Ramos (cell line): Measurements from ENCODE around the gene KATNB1.
"Not testable (repeated sequence)": the region's sequence is repeated elsewhere in the genome, so short reads cannot be mapped to it uniquely, and the experiment has no call there.

ENCODE experiments used
- in situ Hi-C: fragments of 300-500 bp; cut with MboI; formaldehyde crosslinking; loops from one replicate; pipeline ENCODE4 v1.14.3; 2022; ENCODE audit warnings: low sequenced_read_pairs; ENCODE audit not compliant: unreplicated experiment

KATNB1 gene

DNA sequence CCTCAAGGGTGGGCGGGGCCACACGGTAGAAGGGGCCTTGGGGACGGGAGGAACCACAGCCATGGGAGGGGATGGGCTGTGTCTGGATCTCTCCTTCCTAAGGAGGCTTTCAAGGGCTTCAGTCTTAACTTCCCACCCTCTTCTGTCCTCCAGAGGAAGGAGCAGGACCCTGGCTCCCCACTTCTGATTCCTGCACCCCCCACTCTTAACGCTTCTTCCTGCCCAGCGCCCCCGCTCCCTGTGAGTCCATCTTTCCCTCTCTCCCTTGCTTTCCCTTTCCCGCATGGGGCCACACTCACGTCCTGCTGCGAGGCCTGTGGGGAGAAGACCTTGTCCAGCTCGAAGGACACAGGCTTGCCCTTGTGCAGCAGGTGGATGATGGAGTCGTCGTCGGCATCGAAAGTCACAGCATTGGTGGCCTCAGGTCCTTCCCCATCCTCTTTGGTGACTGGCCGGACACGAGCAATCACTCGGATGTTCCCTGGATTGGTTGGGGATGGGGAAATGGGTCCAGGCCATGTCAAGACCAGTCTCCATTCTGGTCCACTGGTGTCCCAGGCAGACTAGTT lies 29.7 kb downstream of the KATNB1 start:
- in situ Hi-C loops, result no loop called here

GRCh38 chr16:57766714-57767348 lies 31.3 kb downstream of the KATNB1 start:
- in situ Hi-C loops, result no loop called here

DNA sequence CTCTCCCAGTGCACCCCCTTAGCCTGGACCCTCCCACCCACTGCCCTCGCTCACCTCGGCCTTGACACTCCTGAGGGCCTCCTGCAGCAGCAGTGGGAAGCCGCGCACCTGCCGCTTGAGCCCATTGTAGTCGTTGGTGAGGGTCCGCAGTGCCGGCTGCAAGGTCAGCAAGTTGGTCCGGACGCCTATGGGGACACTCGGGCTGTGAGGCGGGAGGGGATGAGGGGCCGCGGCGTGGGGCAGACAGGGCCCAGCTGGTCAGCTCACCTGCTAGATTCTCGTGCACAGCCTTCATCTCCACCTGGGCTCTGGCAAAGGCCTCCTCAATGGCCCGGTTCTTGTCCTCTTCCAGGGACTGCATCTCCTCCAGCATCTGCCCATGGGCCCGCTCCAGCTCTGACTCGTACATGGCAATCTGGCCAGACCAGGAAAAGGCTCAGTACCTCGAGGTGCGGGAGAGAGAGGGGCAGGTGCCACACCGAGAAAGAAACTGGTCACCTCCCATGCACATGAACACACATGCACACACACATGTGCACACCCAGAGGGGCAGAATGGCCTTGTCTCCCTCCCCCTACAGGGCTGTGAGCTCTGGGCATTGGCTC lies 34.1 kb downstream of the KATNB1 start:
- in situ Hi-C loops, result no loop called here

GRCh38 chr16:57770361-57770760 lies 34.8 kb downstream of the KATNB1 start:
- in situ Hi-C loops, result no loop called here

GRCh38 chr16:57771141-57771785 lies 35.7 kb downstream of the KATNB1 start:
- in situ Hi-C loops, result no loop called here

- in situ Hi-C loops, result no loop called here
These were observed 37.4 kb downstream of the KATNB1 start for GRCh38 chr16:57773019-57773418.

GRCh38 chr16:57773655-57774295 lies 38.2 kb downstream of the KATNB1 start:
- in situ Hi-C loops, result no loop called here

- in situ Hi-C loops, result no loop called here
These were observed 39.2 kb downstream of the KATNB1 start for GRCh38 chr16:57774705-57775285.

- in situ Hi-C loops, result no loop called here
These were observed 40.3 kb downstream of the KATNB1 start for GRCh38 chr16:57775661-57776469.

DNA sequence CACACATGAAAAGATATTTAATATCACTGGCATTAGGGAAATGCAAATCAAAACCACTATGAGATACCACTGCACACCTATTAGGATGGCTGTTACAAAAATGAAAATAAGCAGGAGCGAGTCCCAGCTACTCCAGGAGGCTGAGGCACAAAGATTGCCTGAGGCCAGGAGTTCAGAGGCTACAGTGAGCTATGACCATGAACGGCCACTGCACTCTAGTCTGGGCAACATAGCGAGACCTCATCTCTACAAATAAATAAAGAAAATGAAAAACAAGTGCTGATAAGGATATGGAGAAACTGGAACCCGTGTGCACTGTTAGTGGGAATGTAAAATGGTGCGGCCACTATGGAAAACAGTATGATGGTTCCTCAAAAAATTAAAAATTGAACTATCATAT lies 43.1 kb downstream of the KATNB1 start:
- in situ Hi-C loops, result no loop called here

GRCh38 chr16:57779836-57780235 lies 44.3 kb downstream of the KATNB1 start:
- in situ Hi-C loops, result not testable (repeated sequence)

DNA sequence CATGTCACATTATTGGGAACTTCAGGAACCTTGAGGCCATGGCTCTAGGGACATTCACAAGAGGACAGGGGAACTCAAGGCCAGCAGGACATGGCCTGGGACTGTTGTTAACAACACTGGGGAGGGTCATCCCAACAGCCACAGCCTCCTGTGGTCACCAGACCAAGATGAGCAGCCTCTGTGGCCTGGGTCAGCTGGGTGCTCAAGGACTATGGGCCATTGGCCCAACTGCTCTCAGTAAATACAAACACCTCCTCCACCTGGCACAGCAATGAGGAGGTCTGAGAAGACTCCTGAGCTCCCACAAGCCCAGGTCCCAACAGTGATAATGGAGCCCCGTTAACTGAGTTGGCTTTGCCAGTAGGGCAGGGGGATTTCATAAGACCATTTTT lies 45.8 kb downstream of the KATNB1 start:
- in situ Hi-C loops, result no loop called here

DNA sequence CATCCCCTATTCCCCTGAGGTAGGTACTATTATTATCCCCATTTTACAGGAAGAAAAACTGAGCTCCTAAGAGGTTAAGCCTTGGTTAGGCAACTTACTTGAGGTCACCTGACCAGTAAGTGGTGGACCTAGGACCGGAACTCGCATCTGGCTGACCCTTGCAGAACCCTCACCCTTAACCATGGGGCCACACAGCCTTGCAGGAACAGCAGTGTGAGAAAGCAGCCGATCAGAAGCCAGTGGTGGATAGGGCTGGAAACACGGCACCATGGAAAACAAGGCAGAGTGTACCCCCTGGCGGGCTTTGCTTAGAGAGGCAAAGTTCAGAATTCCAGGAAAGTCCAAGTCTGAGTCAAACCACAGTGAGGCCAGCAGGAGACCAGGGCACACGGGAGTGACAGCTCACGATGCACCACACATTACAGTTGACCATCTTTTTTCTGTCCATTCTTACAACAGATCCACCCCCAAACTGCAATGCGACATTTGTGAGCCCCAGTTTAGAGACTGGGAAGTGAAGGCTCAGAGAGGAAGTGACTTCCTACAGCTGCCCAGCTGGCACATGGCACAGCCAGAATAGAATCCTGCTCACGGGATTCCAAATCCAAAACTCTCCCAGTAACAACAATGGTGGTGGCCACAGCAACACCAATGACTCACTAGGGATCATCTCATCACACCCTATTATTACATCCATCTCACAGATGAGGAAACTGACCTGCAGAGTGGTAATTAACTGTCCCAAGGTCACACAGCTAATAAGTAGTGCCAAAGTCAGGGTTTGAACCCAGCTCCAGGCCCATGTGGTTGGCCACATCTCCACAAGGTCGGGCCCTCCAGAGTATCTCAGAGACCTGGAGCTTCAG lies 46.4 kb downstream of the KATNB1 start:
- in situ Hi-C loops, result no loop called here

DNA sequence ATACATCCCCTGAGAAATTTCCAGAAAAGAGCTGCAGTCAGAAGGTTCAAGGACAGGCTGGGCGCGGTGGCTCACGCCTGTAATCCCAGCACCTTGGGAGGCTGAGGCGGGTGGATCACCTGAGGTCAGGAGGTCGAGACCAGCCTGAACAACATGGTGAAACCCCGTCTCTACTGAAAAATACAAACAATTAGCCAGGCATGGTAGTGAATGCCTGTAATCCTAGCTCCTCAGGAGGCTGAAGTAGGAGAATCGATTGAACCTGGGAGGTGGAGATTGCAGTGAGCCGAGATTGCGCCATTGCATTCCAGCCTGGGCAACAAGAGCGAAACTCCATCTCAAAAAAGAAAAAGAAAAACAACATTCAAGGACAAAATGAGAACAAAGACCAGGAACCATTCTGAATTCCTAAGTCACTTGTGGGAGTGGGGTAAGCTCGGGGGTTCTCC lies 47.1 kb downstream of the KATNB1 start:
- in situ Hi-C loops, result not testable (repeated sequence)

- in situ Hi-C loops, result no loop called here
These were observed 47.5 kb downstream of the KATNB1 start for GRCh38 chr16:57783116-57783515.

- in situ Hi-C loops, result no loop called here
These were observed 48.3 kb downstream of the KATNB1 start for GRCh38 chr16:57783883-57784282.

DNA sequence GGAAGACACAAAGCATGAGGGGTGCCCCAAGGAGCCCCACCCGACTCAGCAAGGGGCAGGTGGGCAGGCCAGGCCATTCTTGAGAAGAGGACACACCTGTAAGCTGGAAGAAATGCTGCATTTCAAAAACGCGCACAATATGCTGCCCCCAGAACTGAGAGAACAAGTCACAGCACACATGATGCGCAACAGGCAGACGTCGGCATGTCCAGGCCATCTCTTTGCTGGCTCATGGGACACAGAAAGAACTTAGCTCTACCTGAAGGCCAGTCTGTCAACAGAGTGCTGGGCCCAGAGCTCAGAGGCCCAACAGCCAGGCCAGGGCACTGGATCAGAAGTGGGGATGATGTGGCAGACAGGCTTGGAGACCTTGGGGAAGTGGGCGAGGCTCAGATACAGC lies 48.8 kb downstream of the KATNB1 start:
- in situ Hi-C loops, result no loop called here

DNA sequence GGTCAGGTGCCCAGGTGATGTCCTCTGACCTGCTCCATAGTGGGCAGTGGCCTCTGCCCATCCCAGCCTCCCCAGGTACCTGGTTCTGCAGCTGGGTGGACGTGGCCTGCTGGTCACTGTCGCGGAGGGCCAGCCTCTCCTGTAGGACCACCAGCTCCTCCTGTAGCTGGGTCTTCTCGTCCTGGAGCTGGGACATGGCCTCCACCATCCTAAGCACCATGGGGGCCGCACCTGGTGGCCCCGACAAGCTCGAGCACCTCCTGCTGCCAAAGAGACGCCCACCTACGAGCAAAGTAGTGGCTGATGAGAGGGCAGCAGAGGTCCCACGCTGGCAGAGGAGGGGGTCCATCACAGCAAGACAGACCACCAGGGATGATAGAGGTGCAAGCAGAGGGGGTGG lies 49.8 kb downstream of the KATNB1 start:
- in situ Hi-C loops, result no loop called here

DNA sequence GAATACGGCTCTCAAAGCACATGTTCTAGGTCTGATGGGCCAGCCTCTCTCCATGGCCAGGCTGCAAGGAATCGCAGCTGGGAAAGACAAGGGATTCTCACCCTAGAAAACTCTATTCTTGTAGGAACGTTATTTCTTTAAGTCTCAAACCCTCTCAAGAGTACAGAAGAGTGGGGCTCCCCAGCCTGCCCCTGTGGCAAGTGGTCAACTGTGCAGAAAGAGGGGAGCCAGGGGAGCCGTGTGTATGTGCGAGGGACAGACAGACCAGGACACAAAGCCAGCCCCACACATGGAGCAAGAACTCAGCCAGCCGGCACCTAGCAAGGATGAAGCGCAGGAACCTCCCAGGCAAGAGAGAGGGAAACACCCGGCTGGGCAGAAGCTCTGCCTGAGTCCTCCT lies 50.4 kb downstream of the KATNB1 start:
- in situ Hi-C loops, result no loop called here
